22Rv1 (cell line): ENCODE results near the gene ERICH2.

ENCODE experiments used
- ZFX ChIP-seq: fragments of 450-650 bp; IDR thresholded peaks from 2 replicates; pipeline ENCODE4 v1.6.1; 2017; ENCODE audit warnings: antibody characterized with exemption, borderline replicate concordance
- TF ChIP-seq, protein P1 (sequence below): fragments of 450-650 bp; IDR thresholded peaks from 2 replicates; pipeline ENCODE4 v1.5.1; 2017; ENCODE audit warnings: mild to moderate bottlenecking

DNA sequence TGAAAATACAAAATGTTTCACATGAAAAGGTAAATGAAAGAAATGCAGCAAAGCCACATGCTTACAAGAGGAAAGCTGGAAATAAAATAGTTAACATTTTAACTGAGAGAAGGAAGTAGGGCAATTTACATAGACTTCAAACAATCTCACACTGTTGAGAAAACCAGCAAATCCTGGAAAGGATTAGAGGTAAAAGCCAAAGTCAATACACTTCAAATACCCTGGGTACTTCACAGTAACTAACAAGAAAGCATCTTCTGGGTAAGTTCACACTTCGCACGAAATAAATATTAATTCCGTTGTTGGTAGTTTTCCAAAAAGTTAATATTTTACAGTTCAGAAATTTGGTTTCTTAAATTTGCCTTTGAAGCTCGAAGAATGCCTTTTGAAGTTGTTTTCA, 3.5 kb upstream of the ERICH2 start:
- TF ChIP-seq, protein P1, sequence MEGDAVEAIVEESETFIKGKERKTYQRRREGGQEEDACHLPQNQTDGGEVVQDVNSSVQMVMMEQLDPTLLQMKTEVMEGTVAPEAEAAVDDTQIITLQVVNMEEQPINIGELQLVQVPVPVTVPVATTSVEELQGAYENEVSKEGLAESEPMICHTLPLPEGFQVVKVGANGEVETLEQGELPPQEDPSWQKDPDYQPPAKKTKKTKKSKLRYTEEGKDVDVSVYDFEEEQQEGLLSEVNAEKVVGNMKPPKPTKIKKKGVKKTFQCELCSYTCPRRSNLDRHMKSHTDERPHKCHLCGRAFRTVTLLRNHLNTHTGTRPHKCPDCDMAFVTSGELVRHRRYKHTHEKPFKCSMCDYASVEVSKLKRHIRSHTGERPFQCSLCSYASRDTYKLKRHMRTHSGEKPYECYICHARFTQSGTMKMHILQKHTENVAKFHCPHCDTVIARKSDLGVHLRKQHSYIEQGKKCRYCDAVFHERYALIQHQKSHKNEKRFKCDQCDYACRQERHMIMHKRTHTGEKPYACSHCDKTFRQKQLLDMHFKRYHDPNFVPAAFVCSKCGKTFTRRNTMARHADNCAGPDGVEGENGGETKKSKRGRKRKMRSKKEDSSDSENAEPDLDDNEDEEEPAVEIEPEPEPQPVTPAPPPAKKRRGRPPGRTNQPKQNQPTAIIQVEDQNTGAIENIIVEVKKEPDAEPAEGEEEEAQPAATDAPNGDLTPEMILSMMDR: no peak
- no peak for TF ChIP-seq ZFX
